AG09319 (cell line): Measurements from ENCODE around the gene LASP1NB.

Experiments used
- DNase-seq: peaks from one replicate; pipeline ENCODE4 v3.0.0-alpha.2; 2010; ENCODE audit warnings: low read depth; ENCODE audit errors: extremely low read depth
- CTCF ChIP-seq: IDR thresholded peaks from 2 replicates; pipeline ENCODE4 v1.5.1; 2011; ENCODE audit warnings: low read depth, mild to moderate bottlenecking, inconsistent platforms, low read length, moderate library complexity

LASP1NB gene

GRCh38 chr17:38892083-38892482 is 33.3 kb upstream of the LASP1NB start:
- DNase-seq: no peak
- TF ChIP-seq CTCF: no peak

GRCh38 chr17:38892620-38893019 is 32.8 kb upstream of the LASP1NB start:
- no peak for TF ChIP-seq CTCF
- no peak for DNase-seq

GRCh38 chr17:38893113-38893512 is 32.3 kb upstream of the LASP1NB start:
- no peak for DNase-seq
- TF ChIP-seq CTCF: no peak

GRCh38 chr17:38893607-38894006 is 31.8 kb upstream of the LASP1NB start:
- no peak for DNase-seq
- no peak for TF ChIP-seq CTCF

GRCh38 chr17:38894276-38894675 is 31.1 kb upstream of the LASP1NB start:
- no peak for DNase-seq
- TF ChIP-seq CTCF: no peak

GRCh38 chr17:38896346-38896954 is 29.0 kb upstream of the LASP1NB start:
- no peak for TF ChIP-seq CTCF
- DNase-seq: no peak

- no peak for TF ChIP-seq CTCF
Measured at GRCh38 chr17:38897176-38897575, 28.2 kb upstream of the LASP1NB start.

More at GRCh38 chr17:38897176-38897575, 28.2 kb upstream of the LASP1NB start:
- no peak for DNase-seq
